Lower leg skin (tissue), 4 donors: Measurements from ENCODE around the gene WDR54. TPM values are rescaled to one million over a fixed set of nuclear protein-coding genes. Genes with fewer than 3 reads are reported as not detected.

ENCODE experiments used
- DNase-seq, 2 donors: peaks; one replicate each; pipeline ENCODE4 v3.0.0-alpha.2; 2019; ENCODE audit warnings: low spot score in 2 of 2
- H3K4me3 ChIP-seq: fragments of 200-600 bp; sonication (generic); 2 replicates; pipeline ENCODE4 v1.5.1; 2017; ENCODE audit warnings: mild to moderate bottlenecking, low read depth; ENCODE audit not compliant: poor library complexity, severe bottlenecking
- POLR2A ChIP-seq, 2 donors: fragments of 450-650 bp; IDR thresholded peaks; one replicate each; pipeline ENCODE4 v1.6.1; 2016 to 2017; ENCODE audit warnings: antibody characterized with exemption in 2 of 2, mild to moderate bottlenecking in 1 of 2, moderate library complexity in 1 of 2
- WGBS, 2 donors: methylation state at CpG; one replicate each; pipeline ENCODE4 v1.1.5; 2018; 5-methylcytosine and 5-hydroxymethylcytosine counted together
- intact Hi-C: fragments of 100-400 bp; cut with DNase I; formaldehyde crosslinking; loops from one replicate; pipeline ENCODE4 v1.15.0; 2023; ENCODE audit warnings: low total_unique reads
- total RNA-seq, 4 donors: library from RNA; depleted of rRNA; stranded (reverse); fragments of >200 nt; gene quantifications; one replicate each; pipeline ENCODE4 v1.1.0, GENCODE V29; 2016
- TF ChIP-seq, protein P1 (sequence below), 3 donors: fragments of 450-650 bp; IDR thresholded peaks; one replicate each; pipeline ENCODE4 v1.5.1; 2016; ENCODE audit warnings: antibody characterized with exemption in 3 of 3, mild to moderate bottlenecking in 3 of 3, moderate library complexity in 2 of 3

Gene WDR54
- total RNA-seq, 4 donors from 2014 or later, result 5.5 to 13.3 (median 8.0) TPM

GRCh38 chr2:74430502-74430901 is 9.0 kb downstream of the WDR54 start:
- intact Hi-C loops, result no loop called here

GRCh38 chr2:74436111-74436805 is 14.7 kb downstream of the WDR54 start:
- intact Hi-C loops, result no loop called here
- DNase-seq, result no peak
- H3K4me3 ChIP-seq, result no peak overlapping the region
- TF ChIP-seq POLR2A (IDR thresholded peaks at IDR 0.05), result no peak
- TF ChIP-seq, protein P1, sequence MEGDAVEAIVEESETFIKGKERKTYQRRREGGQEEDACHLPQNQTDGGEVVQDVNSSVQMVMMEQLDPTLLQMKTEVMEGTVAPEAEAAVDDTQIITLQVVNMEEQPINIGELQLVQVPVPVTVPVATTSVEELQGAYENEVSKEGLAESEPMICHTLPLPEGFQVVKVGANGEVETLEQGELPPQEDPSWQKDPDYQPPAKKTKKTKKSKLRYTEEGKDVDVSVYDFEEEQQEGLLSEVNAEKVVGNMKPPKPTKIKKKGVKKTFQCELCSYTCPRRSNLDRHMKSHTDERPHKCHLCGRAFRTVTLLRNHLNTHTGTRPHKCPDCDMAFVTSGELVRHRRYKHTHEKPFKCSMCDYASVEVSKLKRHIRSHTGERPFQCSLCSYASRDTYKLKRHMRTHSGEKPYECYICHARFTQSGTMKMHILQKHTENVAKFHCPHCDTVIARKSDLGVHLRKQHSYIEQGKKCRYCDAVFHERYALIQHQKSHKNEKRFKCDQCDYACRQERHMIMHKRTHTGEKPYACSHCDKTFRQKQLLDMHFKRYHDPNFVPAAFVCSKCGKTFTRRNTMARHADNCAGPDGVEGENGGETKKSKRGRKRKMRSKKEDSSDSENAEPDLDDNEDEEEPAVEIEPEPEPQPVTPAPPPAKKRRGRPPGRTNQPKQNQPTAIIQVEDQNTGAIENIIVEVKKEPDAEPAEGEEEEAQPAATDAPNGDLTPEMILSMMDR (IDR thresholded peaks at IDR 0.05), result no peak
- WGBS, 2 donors, result 84 to 85% methylated on average over 32 to 43 of the region's 43 CpGs

More at GRCh38 chr2:74430502-74430901, 9.0 kb downstream of the WDR54 start:
- 83 to 84% methylated on average over 11 of the region's 11 CpGs for WGBS, 2 donors
- TF ChIP-seq, protein P1 (IDR thresholded peaks at IDR 0.05), result no peak
- TF ChIP-seq POLR2A (IDR thresholded peaks at IDR 0.05), result no peak
- DNase-seq, result no peak
- H3K4me3 ChIP-seq, result no peak overlapping the region

GRCh38 chr2:74436848-74437695 is 15.5 kb downstream of the WDR54 start:
- WGBS, 2 donors, result 75 to 82% methylated on average over 6 of the region's 6 CpGs
- no peak for DNase-seq
- intact Hi-C loops, result no loop called here
- H3K4me3 ChIP-seq, result no peak overlapping the region
- no peak for TF ChIP-seq POLR2A (IDR thresholded peaks at IDR 0.05)
- TF ChIP-seq, protein P1 (IDR thresholded peaks at IDR 0.05), result no peak

GRCh38 chr2:74438248-74438647 is 16.7 kb downstream of the WDR54 start:
- no peak for TF ChIP-seq POLR2A (IDR thresholded peaks at IDR 0.05)
- TF ChIP-seq, protein P1 (IDR thresholded peaks at IDR 0.05), result no peak
- WGBS, 2 donors, result 84 to 96% methylated on average over 1 of the region's 1 CpG
- no peak for DNase-seq
- no peak overlapping the region for H3K4me3 ChIP-seq
- intact Hi-C loops, result no loop called here

DNA sequence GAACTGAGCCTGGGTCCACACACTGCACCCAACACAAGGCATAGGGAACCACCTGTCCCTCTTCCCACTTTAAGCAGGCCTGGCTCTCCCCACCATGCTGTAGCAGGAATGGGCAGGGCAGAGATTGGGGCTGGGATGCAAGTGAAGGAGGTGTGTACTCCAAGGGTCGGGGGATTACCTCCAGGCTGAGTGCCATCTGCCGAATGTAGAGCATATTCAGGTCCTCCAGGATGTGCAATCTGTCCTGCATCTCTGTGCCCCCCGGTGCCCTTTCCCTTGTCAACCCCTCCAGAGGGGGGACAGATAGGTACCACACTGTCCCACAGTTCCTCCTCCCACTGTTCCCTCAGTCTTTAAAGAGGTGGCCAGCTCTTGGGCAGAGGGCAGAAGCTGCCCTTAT is 17.8 kb downstream of the WDR54 start:
- no peak for DNase-seq
- 18 to 43% methylated on average over 3 of the region's 3 CpGs for WGBS, 2 donors
- H3K4me3 ChIP-seq, result no peak overlapping the region
- intact Hi-C loops, result no loop called here
- TF ChIP-seq, protein P1 (IDR thresholded peaks at IDR 0.05), result no peak
- TF ChIP-seq POLR2A (IDR thresholded peaks at IDR 0.05), result no peak
